Activated CD8-positive, alpha-beta memory T cell treated with anti-CD3 and anti-CD28 coated beads for 36 hours (primary cell): ENCODE data around the gene WNT10A. TPM values are rescaled to one million over a fixed set of nuclear protein-coding genes. Genes with fewer than 3 reads are reported as not detected.
"Not testable (repeated sequence)": the region's sequence is repeated elsewhere in the genome, so short reads cannot be mapped to it uniquely, and the experiment has no call there.

ENCODE experiments used
- CTCF ChIA-PET: fragments of 350-600 bp; sonication (Branson Sonifier 250); formaldehyde crosslinking; loops from one replicate; lab custom pipeline; 2021; ENCODE audit warnings: antibody characterized with exemption; lab: Charles Lee
- POLR2A ChIA-PET: fragments of 350-600 bp; sonication (Branson Sonifier 250); formaldehyde crosslinking; loops from one replicate; lab custom pipeline; 2021; ENCODE audit warnings: antibody characterized with exemption; lab: Charles Lee
- total RNA-seq, 2 experiments: library from RNA; stranded (reverse); gene quantifications; one replicate each; pipeline ENCODE4 v1.2.3, GENCODE V29; 2021

WNT10A gene
- total RNA-seq: 1 to 10 TPM in 1 of 2 experiments, under 1 TPM in 1; 0.80 to 1.1 TPM

- ChIA-PET POLR2A (interaction anchor here (0.7 to 2.0 kb wide), 3 partner anchors 8 to 17 kb away, joined by 3 to 18 read pairs (median 10); no protein-coding TSS in a partner anchor), CTCF (interaction anchor here (0.7 to 22.2 kb wide), 5 partner anchors 10 to 56 kb away, joined by 3 to 663 read pairs (median 4); no protein-coding TSS in a partner anchor)
These were observed at the start of gene WNT10A for GRCh38 chr2:218880102-218880858. TSS of gene WNT10A (plus strand) at chr2:218880852. CDS start at chr2:218880996, 144 bp downstream.

- ChIA-PET POLR2A (no interaction called here), CTCF (no interaction called here)
These were observed 49.2 kb upstream of the WNT10A start, which contains the start of gene PRKAG3 for GRCh38 chr2:218831378-218831990. TSS of gene PRKAG3 (minus strand) at chr2:218831803.

- POLR2A ChIA-PET: no interaction called here
- CTCF ChIA-PET: no interaction called here
These were observed 48.6 kb upstream of the WNT10A start for GRCh38 chr2:218832081-218832480.

GRCh38 chr2:218832520-218832919, 48.1 kb upstream of the WNT10A start:
- ChIA-PET POLR2A (no interaction called here), CTCF (no interaction called here)

GRCh38 chr2:218833023-218833609, 47.5 kb upstream of the WNT10A start:
- POLR2A ChIA-PET: no interaction called here
- CTCF ChIA-PET: interaction anchor here (1.2 kb wide), 1 partner anchor 15 kb away, joined by 4 read pairs; no protein-coding TSS in a partner anchor

- ChIA-PET CTCF (no interaction called here), POLR2A (no interaction called here)
These were observed 46.0 kb upstream of the WNT10A start for GRCh38 chr2:218834685-218835084.

GRCh38 chr2:218837495-218837894, 43.2 kb upstream of the WNT10A start:
- CTCF ChIA-PET: no interaction called here
- POLR2A ChIA-PET: no interaction called here

GRCh38 chr2:218839430-218839829, 41.2 kb upstream of the WNT10A start:
- CTCF ChIA-PET: interaction anchor here (1.2 kb wide), 1 partner anchor 8 kb away, joined by 3 read pairs; no protein-coding TSS in a partner anchor

GRCh38 chr2:218839888-218840287, 40.8 kb upstream of the WNT10A start:
- ChIA-PET CTCF (interaction anchor here (1.2 kb wide), 1 partner anchor 8 kb away, joined by 3 read pairs; no protein-coding TSS in a partner anchor), POLR2A (no interaction called here)

More at GRCh38 chr2:218839430-218839829, 41.2 kb upstream of the WNT10A start:
- POLR2A ChIA-PET: no interaction called here

GRCh38 chr2:218844334-218844733, 36.3 kb upstream of the WNT10A start:
- POLR2A ChIA-PET, CTCF ChIA-PET: not testable (repeated sequence)

- CTCF ChIA-PET: interaction anchor here (0.6 to 2.9 kb wide), 34 partner anchors 8 to 316 kb away, joined by 3 to 21 read pairs (median 4); partner anchors contain the start of genes BCS1L, TTLL4 and ZNF142
- POLR2A ChIA-PET: not testable (repeated sequence)
These were observed 33.7 kb upstream of the WNT10A start for GRCh38 chr2:218846963-218847362.

- ChIA-PET POLR2A (no interaction called here), CTCF (interaction anchor here (0.6 to 2.9 kb wide), 6 partner anchors 14 to 191 kb away, joined by 3 to 21 read pairs (median 4); partner anchors contain the start of genes BCS1L and ZNF142)
These were observed 30.9 kb upstream of the WNT10A start for GRCh38 chr2:218849721-218850120.

GRCh38 chr2:218850796-218851195, 29.9 kb upstream of the WNT10A start:
- ChIA-PET CTCF (interaction anchor here (2.2 kb wide), 1 partner anchor 119 kb away, joined by 6 read pairs; no protein-coding TSS in a partner anchor), POLR2A (no interaction called here)

- CTCF ChIA-PET: interaction anchor here (0.5 to 1.7 kb wide), 3 partner anchors 25 to 212 kb away, joined by 3 to 13 read pairs (median 4); no protein-coding TSS in a partner anchor
- POLR2A ChIA-PET: no interaction called here
These were observed 29.4 kb upstream of the WNT10A start for GRCh38 chr2:218851286-218851685.

GRCh38 chr2:218852911-218853667, 27.6 kb upstream of the WNT10A start:
- CTCF ChIA-PET: interaction anchor here (0.5 to 1.7 kb wide), 10 partner anchors 19 to 532 kb away, joined by 3 to 13 read pairs (median 3); no protein-coding TSS in a partner anchor
- POLR2A ChIA-PET: interaction anchor here (0.6 kb wide), 1 partner anchor 142 kb away, joined by 3 read pairs; no protein-coding TSS in a partner anchor

- ChIA-PET POLR2A (interaction anchor here (0.6 kb wide), 1 partner anchor 143 kb away, joined by 3 read pairs; no protein-coding TSS in a partner anchor), CTCF (interaction anchor here (0.5 to 1.4 kb wide), 8 partner anchors 18 to 533 kb away, joined by 3 to 5 read pairs (median 3); no protein-coding TSS in a partner anchor)
These were observed 26.9 kb upstream of the WNT10A start for GRCh38 chr2:218853766-218854165.

GRCh38 chr2:218854860-218855259, 25.8 kb upstream of the WNT10A start:
- ChIA-PET CTCF (interaction anchor here (1.1 to 1.9 kb wide), 5 partner anchors 22 to 125 kb away, joined by 3 to 9 read pairs (median 3); partner anchors contain the start of gene WNT10A), POLR2A (no interaction called here)
